Adrenal gland (tissue), 5 donors: Measurements from ENCODE around the gene UVRAG.

Experiments
- POLR2A ChIP-seq, 2 donors: fragments of 450-650 bp; IDR thresholded peaks; one replicate each; pipeline ENCODE4 v1.6.1; 2017; ENCODE audit warnings: antibody characterized with exemption in 2 of 2, mild to moderate bottlenecking in 2 of 2, moderate library complexity in 1 of 2
- TF ChIP-seq, protein P1 (sequence below), 6 experiments: fragments of 450-650 bp in 4 of 6; fragments of 200-600 bp in 2 of 6; sonication (generic) in 1 of 6; IDR thresholded peaks; 1 replicate in 5 of 6; 2 replicates in 1 of 6; pipeline versions ENCODE4 v1.5.1 to v1.8.0; 2016 to 2021; ENCODE audit warnings: antibody characterized with exemption in 6 of 6, mild to moderate bottlenecking in 2 of 6, moderate library complexity in 1 of 6
- donor health status: DM: no; HTN: no; CAD: no.

DNA sequence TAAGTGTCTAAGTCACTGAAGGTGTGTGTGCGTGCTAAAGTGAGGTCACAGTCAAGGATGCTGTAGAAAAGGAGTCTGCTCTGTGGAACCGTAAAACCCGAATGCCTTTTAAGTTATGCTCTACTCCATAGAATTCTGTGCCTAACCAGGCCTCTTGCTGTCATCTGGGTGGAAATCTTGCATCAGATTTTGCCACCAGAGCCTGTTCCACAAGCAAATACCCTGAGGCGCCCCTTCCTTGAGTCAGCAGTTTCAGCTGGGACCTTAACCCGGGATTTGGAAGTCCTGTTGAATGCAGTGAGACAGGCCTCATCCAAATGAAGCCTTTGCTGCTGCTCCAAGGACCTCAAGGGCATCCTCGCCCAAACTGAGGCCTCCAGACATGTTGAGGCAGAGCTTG is 281.5 kb downstream of the UVRAG start:
- TF ChIP-seq POLR2A (IDR thresholded peaks at IDR 0.05) = no peak
- TF ChIP-seq, protein P1, sequence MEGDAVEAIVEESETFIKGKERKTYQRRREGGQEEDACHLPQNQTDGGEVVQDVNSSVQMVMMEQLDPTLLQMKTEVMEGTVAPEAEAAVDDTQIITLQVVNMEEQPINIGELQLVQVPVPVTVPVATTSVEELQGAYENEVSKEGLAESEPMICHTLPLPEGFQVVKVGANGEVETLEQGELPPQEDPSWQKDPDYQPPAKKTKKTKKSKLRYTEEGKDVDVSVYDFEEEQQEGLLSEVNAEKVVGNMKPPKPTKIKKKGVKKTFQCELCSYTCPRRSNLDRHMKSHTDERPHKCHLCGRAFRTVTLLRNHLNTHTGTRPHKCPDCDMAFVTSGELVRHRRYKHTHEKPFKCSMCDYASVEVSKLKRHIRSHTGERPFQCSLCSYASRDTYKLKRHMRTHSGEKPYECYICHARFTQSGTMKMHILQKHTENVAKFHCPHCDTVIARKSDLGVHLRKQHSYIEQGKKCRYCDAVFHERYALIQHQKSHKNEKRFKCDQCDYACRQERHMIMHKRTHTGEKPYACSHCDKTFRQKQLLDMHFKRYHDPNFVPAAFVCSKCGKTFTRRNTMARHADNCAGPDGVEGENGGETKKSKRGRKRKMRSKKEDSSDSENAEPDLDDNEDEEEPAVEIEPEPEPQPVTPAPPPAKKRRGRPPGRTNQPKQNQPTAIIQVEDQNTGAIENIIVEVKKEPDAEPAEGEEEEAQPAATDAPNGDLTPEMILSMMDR (IDR thresholded peaks at IDR 0.05) = no peak
